ENCODE measurements around the gene ENPP1. TPM values are rescaled to one million over a fixed set of nuclear protein-coding genes. Genes with fewer than 3 reads are reported as not detected.

ENPP1 gene
- total RNA-seq (ENCODE audit: insufficient read depth, low replicate concordance) = 64.0 TPM

DNA sequence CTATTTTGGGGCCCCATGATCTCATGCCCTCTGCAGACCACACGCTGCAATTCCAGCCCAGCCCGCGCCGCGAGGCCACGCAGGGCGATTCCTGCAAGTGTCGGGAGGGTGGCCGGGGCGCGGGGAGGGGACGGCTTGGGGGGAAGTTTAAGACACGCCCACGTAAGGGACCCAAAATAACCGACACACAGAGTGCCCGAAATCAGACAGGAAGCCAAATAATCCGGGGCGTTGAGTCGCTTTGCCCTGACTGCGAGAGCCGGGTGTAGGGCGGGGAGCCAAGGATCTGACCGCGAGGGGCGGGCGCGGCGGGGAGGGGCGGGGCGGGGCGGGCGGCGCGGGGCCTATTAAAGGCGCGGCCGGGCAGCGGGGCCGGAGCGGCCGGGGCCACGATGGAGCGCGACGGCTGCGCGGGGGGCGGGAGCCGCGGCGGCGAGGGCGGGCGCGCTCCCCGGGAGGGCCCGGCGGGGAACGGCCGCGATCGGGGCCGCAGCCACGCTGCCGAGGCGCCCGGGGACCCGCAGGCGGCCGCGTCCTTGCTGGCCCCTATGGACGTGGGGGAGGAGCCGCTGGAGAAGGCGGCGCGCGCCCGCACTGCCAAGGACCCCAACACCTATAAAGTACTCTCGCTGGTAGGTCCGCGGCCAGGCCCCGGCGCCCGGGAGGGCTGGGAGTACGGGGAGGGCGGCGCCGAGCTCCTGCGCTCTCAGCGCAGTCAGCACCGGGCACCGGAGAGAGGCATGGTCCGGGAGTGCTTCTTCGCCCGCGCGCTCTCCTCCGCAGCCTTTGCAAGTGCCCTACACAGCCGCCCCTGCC lies at the start of gene ENPP1:
TSS of gene ENPP1 (plus strand) at position 377 of the 816 bp plus-strand sequence. CDS start at position 393, 16 bp downstream.
- peak; percentile 86 for DNase-seq (ENCODE audit: low spot score)

- DNase-seq (ENCODE audit: low spot score) = no peak
These were observed 48.9 kb upstream of the ENPP1 start for GRCh38 chr6:131758920-131759319.

DNA sequence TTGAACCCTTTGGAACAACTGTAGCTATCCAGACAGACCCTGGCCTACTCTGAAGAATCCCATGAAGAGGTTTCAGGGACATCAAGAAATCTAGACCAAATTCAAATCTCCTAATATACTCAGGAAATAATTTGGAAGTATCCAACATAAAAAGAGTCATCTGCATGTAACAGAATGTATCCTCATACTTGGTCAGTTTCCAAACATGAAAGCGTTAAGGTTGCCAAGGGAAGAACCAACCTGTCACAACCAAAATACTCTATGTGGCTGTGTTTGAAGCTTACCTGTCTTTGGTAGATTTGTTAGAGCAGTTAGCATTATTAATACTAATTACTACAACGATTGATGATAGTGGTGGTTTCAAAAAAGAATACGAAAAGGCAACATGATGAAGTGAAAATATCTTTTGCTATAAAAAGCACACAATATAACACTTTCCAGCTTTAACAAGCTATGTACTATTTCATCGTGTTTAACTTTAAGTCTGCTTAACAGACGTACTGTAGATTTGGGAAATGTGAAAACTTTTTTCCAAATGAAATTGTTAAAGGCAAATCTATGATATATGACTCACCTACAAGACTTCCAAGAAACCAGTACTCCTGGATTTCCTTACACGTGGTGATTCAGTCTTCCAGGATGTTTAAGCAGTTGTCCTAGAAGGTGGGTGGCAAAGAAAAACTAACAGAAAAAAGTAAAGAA lies 46.6 kb upstream of the ENPP1 start:
- no peak for DNase-seq (ENCODE audit: low spot score)

DNA sequence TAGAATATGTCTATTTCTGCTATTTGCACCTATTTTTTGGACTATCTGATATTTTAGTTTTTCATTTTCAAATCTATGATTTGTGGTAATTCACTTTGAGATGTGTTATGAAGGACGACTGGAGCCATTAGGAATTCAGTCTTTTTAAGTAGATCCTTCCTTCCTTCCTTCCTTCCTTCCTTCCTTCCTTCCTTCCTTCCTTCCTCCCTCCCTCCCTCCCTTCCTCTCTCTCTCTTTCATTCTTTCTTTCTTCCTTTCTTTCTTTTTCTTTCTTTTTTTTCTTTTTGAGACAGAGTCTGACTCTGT lies 46.1 kb upstream of the ENPP1 start:
- DNase-seq (ENCODE audit: low spot score) = no peak

DNA sequence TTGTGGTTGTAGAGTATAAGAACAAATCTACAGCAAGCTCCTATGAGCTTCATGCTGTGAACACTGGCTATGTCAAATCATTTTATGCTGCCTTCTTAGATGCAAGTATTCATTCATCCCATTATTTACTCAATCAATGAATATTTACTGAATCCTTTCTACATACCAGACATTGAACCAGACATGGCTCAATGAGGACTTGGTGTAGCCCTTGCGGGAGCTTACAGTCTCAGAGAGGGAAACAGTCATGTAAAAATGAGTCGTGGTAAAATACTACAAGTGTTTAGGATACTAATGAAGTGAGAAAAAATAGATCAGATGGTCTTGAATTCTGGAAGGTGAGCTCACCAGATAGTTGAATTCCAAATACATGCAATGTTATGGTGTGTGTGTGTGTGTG lies 44.8 kb upstream of the ENPP1 start:
- DNase-seq (ENCODE audit: low spot score) = no peak

DNA sequence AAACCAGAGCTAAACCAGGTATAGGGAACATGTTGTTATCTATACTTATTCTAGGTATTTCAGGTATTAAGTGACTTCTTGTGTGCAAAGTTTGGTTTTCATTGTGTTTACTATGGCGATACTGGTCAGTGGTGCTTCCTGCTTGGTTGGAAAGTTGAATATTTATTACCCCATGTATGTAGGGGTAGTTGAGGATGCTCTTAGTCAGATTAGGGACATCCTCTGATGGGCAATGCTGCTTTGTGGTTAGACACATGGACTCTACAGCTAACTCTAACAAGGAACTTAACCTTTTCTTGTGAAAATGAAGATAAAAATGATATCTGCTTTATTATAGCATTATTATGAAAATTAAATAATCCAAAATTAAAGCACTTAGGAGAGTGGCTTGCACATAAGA lies 44.1 kb upstream of the ENPP1 start:
- no peak for DNase-seq (ENCODE audit: low spot score)

GRCh38 chr6:131764350-131764749 lies 43.5 kb upstream of the ENPP1 start:
- DNase-seq (ENCODE audit: low spot score) = no peak

DNA sequence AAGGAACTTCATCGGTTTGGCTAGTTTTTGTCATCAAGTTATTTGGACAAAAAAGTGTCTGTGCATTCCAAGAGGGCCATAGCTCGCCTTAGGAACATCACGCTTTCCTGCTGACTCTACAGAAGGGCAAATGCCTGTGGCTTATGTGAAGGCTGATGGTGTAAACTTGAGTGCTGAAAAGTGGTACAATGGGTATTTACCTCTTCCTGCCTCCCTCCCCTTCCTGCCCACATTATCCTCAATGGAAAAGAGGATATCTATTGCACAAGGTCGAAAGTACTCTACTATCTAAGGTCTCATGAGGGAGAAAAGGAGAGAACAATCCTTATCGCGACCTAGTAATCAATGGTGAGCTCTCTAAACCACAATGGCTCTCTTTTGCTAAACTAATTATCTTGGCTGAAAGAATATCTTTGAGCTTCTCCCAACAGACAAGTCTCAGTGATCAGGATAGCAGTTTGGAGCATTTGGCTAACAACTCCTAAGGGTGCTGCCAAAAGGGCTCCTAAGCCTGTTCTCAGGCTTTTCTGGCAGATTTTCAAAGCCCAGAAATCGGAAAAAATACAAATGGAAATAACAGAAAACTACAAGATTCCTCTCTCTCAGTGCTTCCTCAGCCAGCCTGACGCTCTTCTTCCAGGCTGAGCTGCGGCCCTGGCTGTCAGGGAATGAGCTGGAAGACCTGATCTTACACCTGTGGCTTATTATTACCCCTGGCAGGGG lies 42.6 kb upstream of the ENPP1 start:
- no peak for DNase-seq (ENCODE audit: low spot score)

DNA sequence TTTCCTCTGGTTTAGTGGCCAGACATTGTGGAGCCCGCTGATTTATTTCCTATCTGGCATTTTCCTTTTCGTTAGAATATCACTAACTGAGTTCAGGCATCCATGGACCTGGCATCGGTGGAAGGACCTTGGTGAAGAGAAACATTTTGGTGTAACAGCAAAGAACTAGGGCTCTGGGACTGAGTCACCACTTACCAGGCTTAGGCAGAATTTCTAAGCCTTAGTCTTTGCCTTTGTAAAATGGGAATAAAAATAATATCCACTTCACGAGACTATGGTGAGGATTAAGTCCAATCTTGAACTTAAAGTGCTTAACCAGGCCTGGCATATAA lies 42.0 kb upstream of the ENPP1 start:
- no peak for DNase-seq (ENCODE audit: low spot score)

DNA sequence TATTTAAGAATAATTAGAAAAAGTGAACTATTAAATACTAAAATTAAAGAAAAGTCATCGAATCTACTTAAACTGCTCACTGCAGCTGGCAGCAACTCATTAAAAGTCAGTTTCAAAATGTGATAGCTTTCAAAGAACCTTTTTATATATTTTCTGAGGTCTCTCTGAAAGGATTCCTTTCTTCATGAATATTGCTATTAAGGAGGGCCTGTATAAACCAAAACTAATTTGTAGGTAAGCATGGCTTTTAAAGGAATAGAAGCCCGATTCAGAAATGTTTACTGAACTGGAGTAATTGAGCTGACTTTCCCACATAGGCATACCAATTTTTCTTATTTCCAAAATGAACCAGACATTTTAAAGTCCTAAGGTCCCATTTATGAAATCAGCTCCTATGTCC lies 41.2 kb upstream of the ENPP1 start:
- no peak for DNase-seq (ENCODE audit: low spot score)

DNA sequence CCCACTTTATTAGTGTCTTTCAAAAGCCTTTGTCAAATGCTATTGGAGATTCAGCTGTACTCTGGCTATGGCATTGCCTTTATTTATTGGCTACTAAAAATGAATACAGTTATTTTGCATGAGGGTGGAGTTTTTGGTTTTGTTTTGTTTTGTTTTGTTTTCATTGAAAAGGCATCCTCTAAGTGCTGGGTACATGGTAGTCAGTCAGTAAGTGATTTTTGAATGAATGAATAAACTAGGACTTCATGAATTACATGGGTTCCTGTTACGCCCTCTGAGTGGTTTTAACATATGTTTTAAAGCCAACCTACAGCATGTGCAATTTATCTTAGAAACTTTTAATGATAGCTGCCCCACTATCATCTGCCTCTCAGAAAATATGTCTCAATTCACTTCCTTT lies 38.9 kb upstream of the ENPP1 start:
- no peak for DNase-seq (ENCODE audit: low spot score)

DNA sequence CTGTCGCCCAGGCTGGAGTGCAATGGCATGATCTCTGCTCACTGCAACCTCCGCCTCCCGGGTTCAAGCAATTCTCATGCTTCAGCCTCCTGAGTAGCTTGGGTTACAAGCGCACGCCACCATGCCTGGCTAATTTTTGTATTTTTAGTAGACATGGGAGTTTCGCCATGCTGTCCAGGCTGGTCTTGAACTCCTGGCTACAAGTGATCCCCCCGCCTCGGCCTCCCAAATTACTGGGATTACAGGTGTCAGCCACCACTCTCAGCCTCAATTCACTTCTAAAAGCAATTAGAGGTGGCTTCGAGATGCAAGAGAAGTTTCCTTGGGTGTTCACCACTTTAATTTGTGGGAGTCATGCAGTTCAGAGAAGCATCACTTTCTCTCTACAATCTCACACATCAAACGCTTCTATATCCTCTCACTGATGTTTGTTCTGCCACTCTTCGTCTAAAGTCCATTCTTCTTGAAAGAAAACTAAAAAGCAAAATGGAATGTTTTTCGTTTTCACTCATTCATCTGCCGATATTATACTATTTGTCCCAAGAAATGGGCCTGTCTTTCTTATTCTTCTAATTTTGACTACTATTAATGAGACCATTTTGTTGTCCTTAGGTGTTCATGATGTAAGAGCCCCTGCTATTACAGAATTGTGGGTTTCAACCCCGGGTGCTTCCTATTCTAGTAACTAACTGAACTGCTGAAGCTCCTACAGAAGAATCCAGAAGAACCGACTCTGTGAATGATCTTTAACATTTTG lies 38.3 kb upstream of the ENPP1 start:
- no peak for DNase-seq (ENCODE audit: low spot score)

GRCh38 chr6:131770776-131771175 lies 37.0 kb upstream of the ENPP1 start:
- no peak for DNase-seq (ENCODE audit: low spot score)

GRCh38 chr6:131773284-131773950 lies 34.4 kb upstream of the ENPP1 start:
- DNase-seq (ENCODE audit: low spot score) = peak; percentile 46

- DNase-seq (ENCODE audit: low spot score) = no peak
These were observed 31.9 kb upstream of the ENPP1 start for GRCh38 chr6:131775886-131776285.

GRCh38 chr6:131776985-131777384 lies 30.8 kb upstream of the ENPP1 start:
- DNase-seq (ENCODE audit: low spot score) = no peak

DNA sequence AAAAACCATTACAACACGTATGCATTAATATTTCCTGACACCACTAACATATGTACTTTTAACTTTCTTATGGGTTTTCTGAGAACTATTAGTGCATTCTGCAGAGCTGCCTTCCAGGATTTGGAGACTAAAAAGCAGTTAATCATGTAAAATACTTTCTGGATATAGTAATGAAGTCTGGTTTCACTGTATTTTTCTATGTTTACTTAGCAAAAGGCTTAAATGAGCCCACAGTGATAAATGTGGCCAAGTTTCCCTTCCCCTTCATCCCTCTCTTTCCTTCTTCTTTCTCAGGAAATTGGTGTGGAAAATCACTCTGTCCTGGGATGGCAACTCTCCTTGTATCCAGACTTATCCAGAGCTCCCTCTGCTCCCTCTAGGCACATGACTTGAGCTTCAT lies 29.7 kb upstream of the ENPP1 start:
- no peak for DNase-seq (ENCODE audit: low spot score)

- DNase-seq (ENCODE audit: low spot score) = no peak
These were observed 28.5 kb upstream of the ENPP1 start for GRCh38 chr6:131779304-131779703.

DNA sequence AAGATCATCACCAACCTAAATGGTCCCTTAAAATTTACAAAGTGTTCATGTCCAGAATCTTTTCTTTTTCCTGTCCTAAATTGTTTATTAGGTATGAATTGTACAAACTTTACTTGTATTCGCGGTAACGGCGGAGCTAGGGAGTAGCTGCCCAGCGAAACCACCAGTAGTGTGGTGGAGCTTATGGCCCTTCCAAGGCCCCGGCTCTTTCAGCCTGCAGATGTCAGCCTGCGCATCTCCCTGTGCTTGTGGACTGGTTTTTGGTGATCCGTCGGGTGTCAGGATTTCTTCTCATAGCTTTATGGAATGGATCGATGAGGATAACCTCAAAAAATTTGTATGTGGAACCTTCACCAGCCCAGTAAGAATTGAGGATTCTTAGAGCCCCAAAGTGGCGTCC lies 27.2 kb upstream of the ENPP1 start:
- no peak for DNase-seq (ENCODE audit: low spot score)

DNA sequence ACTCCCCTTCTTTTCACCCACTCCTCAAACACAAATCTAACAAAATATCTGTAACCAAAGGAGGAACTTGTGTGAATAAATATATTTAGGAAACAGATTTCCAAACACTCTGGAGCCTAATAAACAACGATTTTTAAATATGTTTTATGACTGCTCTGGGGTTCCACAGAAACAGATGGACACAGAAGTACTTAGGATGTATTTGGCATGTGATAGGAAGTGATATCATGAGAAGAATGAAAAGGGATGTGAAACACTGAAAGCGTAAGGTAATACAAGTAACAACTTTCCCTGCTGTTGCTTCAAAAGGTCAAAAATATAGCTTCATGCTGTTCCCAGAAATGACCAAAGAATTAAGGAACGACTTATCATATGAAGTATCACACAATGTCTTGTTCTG lies 26.1 kb upstream of the ENPP1 start:
- no peak for DNase-seq (ENCODE audit: low spot score)

DNA sequence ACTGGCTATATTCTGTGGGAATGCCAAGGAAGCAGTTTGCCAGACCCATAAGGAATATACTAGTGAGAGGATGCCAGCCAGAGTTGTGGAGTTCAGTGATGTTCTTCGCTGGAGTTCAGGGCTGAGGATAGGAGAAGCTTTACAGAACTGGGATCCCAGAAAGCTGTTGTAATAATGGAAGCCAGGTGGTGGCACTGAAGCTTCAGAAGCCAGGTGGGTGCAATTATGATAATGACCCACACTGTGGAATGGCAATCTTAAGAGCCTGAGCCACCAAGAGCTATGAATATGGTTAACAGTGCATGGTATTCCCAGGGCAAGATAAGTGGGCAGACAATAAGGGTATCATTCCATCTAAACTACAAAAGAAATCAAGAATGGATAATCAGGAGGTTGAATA lies 25.1 kb upstream of the ENPP1 start:
- DNase-seq (ENCODE audit: low spot score) = no peak

DNA sequence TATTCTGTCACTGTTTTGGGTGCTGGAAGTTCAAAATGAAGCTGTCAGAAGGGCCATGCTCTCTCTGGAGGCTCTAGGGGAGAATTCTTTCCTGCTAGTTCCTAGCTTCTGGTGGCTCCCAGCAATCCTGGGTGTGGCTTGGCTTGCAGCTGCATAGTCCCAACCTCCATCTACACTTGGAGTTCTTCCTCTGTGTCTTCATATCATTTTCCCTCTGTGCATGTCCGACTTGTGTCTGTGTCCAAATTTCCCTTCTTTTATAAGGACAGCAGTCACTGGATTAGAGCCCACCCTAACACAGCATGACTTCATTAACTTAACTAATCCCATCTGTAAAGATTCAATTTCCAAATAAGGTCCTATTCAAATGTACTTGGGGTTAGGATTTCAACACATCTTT lies 23.3 kb upstream of the ENPP1 start:
- no peak for DNase-seq (ENCODE audit: low spot score)

Data from umbilical cord (tissue), 2 donors.